Osteocyte (in vitro differentiated cells): ENCODE measurements around the gene CCR5. TPM values are rescaled to one million over a fixed set of nuclear protein-coding genes. Genes with fewer than 3 reads are reported as not detected.

ENCODE experiments used
- DNase-seq: peaks from one replicate; pipeline ENCODE4 v3.0.0; 2021; ENCODE audit warnings: mixed read lengths; ENCODE audit not compliant: unreplicated experiment; ENCODE audit errors: extremely low spot score
- H3K27ac Mint-ChIP-seq: one replicate; pipeline ENCODE4 v1.8.0; 2021; ENCODE audit warnings: mild to moderate bottlenecking, mixed read lengths; ENCODE audit not compliant: unreplicated experiment
- H3K27me3 Mint-ChIP-seq: one replicate; pipeline ENCODE4 v1.8.0; 2021; ENCODE audit warnings: mixed read lengths; ENCODE audit not compliant: unreplicated experiment
- H3K36me3 Mint-ChIP-seq: one replicate; pipeline ENCODE4 v1.8.0; 2021; ENCODE audit warnings: mixed read lengths; ENCODE audit not compliant: unreplicated experiment
- H3K4me1 Mint-ChIP-seq: one replicate; pipeline ENCODE4 v1.8.0; 2021; ENCODE audit warnings: mixed read lengths; ENCODE audit not compliant: unreplicated experiment
- H3K4me3 Mint-ChIP-seq: one replicate; pipeline ENCODE4 v1.8.0; 2021; ENCODE audit warnings: mild to moderate bottlenecking, moderate library complexity, mixed read lengths; ENCODE audit not compliant: unreplicated experiment
- H3K9me3 Mint-ChIP-seq: one replicate; pipeline ENCODE4 v1.8.0; 2021; ENCODE audit warnings: mixed read lengths; ENCODE audit not compliant: unreplicated experiment
- total RNA-seq: library from RNA; stranded (reverse); gene quantifications from 2 replicates; pipeline ENCODE4 v1.2.1, GENCODE V29; 2021
- TF ChIP-seq, protein P1 (sequence below): fragments of 200-600 bp; sonication (generic); IDR thresholded peaks from 2 replicates; pipeline ENCODE4 v1.5.0; 2021; ENCODE audit warnings: antibody characterized with exemption, mild to moderate bottlenecking, moderate library complexity

CCR5 gene
- total RNA-seq, 1 donor from 2014 or later: not detected

GRCh38 chr3:46414739-46415138, 44.0 kb downstream of the CCR5 start:
- H3K36me3 Mint-ChIP-seq: no peaks in the 10 kb centered on the region
- no peak for DNase-seq
- TF ChIP-seq, protein P1, sequence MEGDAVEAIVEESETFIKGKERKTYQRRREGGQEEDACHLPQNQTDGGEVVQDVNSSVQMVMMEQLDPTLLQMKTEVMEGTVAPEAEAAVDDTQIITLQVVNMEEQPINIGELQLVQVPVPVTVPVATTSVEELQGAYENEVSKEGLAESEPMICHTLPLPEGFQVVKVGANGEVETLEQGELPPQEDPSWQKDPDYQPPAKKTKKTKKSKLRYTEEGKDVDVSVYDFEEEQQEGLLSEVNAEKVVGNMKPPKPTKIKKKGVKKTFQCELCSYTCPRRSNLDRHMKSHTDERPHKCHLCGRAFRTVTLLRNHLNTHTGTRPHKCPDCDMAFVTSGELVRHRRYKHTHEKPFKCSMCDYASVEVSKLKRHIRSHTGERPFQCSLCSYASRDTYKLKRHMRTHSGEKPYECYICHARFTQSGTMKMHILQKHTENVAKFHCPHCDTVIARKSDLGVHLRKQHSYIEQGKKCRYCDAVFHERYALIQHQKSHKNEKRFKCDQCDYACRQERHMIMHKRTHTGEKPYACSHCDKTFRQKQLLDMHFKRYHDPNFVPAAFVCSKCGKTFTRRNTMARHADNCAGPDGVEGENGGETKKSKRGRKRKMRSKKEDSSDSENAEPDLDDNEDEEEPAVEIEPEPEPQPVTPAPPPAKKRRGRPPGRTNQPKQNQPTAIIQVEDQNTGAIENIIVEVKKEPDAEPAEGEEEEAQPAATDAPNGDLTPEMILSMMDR: no peak
- no peaks in the 10 kb centered on the region for H3K27me3 Mint-ChIP-seq
- H3K27ac Mint-ChIP-seq: no peak overlapping the region
- peaks cover 5% of the 10 kb centered on the region for H3K4me1 Mint-ChIP-seq
- H3K4me3 Mint-ChIP-seq: no peak overlapping the region
- no peaks in the 10 kb centered on the region for H3K9me3 Mint-ChIP-seq

DNA sequence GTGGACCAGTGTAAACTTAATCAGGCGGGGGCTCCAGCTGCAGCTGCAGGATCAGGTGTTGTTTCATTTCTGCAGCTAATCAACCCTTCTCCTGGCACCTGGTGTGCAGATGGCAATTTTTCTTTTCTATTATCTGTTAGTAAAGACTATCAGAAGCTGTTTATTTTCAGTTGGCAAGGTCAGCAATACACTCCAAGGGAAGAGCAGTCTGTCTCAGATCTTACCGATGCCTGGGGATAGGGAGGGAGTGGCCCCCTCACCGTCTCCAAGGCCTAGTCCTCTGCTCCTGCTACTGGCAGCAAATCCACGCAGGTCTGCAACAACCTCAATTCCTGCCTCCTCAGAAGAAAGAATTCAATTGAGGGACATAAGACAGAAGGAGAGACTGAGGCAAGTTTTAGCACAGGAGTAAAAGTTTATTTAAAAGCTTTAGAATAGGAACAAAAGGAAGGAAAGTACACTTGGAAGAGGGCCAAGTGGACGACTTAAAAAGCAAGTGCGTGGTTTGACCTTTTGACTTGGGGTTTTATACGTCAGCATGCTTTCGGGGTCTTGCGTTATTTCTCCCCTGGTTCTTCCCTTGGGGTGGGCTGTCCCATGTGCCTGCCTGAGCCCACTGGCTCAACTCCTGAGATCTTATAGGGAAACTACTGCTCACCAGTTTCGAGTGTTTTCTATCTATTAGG, 45.5 kb downstream of the CCR5 start:
- Mint-ChIP-seq H3K4me1 (peaks cover 5% of the 10 kb centered on the region), H3K36me3 (no peaks in the 10 kb centered on the region), H3K4me3 (no peak overlapping the region), H3K27ac (no peak overlapping the region), H3K9me3 (no peaks in the 10 kb centered on the region), H3K27me3 (no peaks in the 10 kb centered on the region)
- no peak for DNase-seq
- TF ChIP-seq, protein P1: no peak

DNA sequence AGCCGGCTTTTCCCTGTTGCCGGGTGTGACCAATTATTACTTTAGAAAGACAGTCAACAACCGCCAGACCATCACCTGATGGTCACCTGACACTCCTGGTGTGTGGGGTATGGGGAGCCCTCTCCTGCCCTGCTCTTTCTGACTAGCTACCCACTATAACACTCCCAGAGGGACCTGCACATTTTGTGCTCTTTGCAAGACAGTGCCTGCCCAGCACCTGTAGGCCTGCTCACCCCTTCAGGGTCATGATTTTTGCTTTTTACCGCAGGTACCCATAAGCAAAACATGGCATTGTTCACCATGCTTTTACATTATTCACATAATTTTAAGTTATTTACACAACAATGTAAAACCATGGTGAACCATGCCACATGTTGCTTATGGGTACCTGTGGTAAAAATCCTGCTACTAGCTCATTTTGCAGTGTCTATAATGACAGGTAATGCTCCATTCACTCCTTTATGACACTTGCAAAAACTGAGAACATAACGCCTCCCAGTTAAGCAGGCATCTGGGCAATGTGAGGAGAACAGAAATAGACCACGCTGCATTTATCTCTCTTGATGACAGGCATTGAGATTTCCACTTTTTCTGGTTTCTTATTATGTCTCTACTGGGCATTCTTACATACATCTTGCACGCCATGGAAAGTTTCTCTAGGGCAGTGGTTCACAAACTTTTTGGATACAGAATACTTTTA, 46.2 kb downstream of the CCR5 start:
- no peak overlapping the region for H3K4me3 Mint-ChIP-seq
- H3K9me3 Mint-ChIP-seq: no peaks in the 10 kb centered on the region
- no peaks in the 10 kb centered on the region for H3K36me3 Mint-ChIP-seq
- TF ChIP-seq, protein P1: no peak
- H3K27ac Mint-ChIP-seq: no peak overlapping the region
- H3K4me1 Mint-ChIP-seq: peaks cover 5% of the 10 kb centered on the region
- no peaks in the 10 kb centered on the region for H3K27me3 Mint-ChIP-seq
- no peak for DNase-seq

DNA sequence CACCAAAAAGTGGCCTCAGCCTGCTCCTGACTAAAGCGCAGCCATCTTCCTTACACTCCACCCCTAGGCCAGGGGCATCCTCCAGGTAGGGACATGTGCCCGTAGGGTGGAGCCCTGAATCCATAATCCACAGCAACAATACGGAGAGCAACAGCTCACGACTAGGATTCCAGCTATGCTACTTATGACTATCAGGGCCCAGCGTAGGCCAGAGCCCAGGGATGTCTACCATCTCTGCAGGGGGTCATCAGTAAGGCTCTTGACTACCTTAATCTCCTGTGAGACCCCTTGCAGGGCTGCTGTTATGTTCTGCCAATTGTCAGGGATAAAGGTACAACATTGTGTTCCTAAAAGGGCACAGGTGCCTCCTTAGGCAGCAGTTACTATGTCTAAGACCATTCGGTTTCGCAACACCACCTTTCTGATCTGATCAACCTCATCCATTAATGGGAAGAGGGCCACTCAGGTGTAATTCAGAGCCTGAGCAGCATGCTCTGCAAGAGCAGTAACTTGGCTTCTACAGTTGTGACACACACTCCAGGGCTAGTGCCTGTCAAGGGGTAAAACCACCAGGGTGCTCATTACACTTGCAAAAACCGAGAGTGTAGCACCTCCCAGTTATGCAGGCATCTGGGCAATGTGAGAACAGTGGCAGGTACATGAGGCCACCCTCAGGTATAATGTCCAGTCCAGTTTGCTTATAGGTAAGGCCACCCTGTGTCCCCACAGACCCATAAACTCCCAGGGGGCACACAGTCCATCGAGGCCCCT, 47.3 kb downstream of the CCR5 start:
- Mint-ChIP-seq H3K36me3 (no peaks in the 10 kb centered on the region), H3K27ac (no peak overlapping the region), H3K27me3 (no peaks in the 10 kb centered on the region), H3K4me1 (peaks cover under 1% of the 10 kb centered on the region), H3K9me3 (no peaks in the 10 kb centered on the region), H3K4me3 (no peak overlapping the region)
- no peak for DNase-seq
- TF ChIP-seq, protein P1: no peak

DNA sequence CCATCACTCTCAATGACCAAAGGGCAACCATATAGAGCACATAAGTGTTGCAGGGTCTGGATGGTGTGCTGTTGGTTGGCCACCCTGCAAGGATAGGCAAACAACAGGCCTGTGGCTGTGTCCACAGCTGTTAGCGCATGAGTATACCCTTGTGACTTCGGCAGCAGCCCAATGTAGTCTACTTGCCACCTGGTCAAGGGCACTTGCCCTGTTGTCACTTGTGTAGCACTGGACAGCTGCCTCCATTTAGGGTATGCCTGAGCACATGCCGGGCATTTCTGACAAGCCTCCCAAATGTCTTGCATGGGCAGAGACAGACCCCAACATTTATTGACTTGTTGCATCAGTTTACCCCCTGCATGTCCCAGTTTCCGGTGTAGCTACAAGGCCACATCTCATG, 49.1 kb downstream of the CCR5 start:
- H3K36me3 Mint-ChIP-seq: no peaks in the 10 kb centered on the region
- no peak for DNase-seq
- no peaks in the 10 kb centered on the region for H3K27me3 Mint-ChIP-seq
- H3K4me3 Mint-ChIP-seq: no peak overlapping the region
- TF ChIP-seq, protein P1: no peak
- H3K4me1 Mint-ChIP-seq: no peaks in the 10 kb centered on the region
- H3K9me3 Mint-ChIP-seq: no peaks in the 10 kb centered on the region
- H3K27ac Mint-ChIP-seq: no peak overlapping the region
